ENCODE results near the gene MTA3. TPM values are rescaled to one million over a fixed set of nuclear protein-coding genes. Genes with fewer than 3 reads are reported as not detected.

MTA3 gene
- total RNA-seq, 1 donor from 2014 or later = 26.8 TPM

- no peak overlapping the region for H3K4me3 Mint-ChIP-seq
- H3K27me3 Mint-ChIP-seq = no peaks in the 10 kb centered on the region
- TF ChIP-seq CTCF (IDR thresholded peaks at IDR 0.05) = no peak
- peaks cover 18% of the 10 kb centered on the region for H3K36me3 Mint-ChIP-seq (ENCODE audit: low read depth)
- ATAC-seq (ENCODE audit: low read depth) (no peak), DNase-seq (no peak)
- ChIA-PET POLR2A (no interaction called here), CTCF (no interaction called here)
- intact Hi-C loops (cut with micrococcal nuclease) = loop anchor here (5.0 to 10.0 kb wide), 2 partner anchors 153 to 565 kb away; no protein-coding TSS in a partner anchor
- H3K27ac Mint-ChIP-seq = no peak overlapping the region
- no peaks in the 10 kb centered on the region for H3K9me3 Mint-ChIP-seq
- peaks cover 16% of the 10 kb centered on the region for H3K4me1 Mint-ChIP-seq
Measured at GRCh38 chr2:42659609-42660008, 91.2 kb downstream of the MTA3 start.

- no peaks in the 10 kb centered on the region for H3K27me3 Mint-ChIP-seq
- POLR2A ChIA-PET = interaction anchor here (2.0 kb wide), 1 partner anchor 148 kb away, joined by 9 read pairs; no protein-coding TSS in a partner anchor
- peak overlapping the region; percentile 12 for H3K4me3 Mint-ChIP-seq
Measured at GRCh38 chr2:42663106-42663780, 94.8 kb downstream of the MTA3 start.

GRCh38 chr2:42663828-42664227 lies 95.4 kb downstream of the MTA3 start:
- Mint-ChIP-seq H3K4me3 (no peak overlapping the region), H3K27me3 (no peaks in the 10 kb centered on the region), H3K9me3 (no peaks in the 10 kb centered on the region), H3K36me3 (ENCODE audit: low read depth) (peaks cover 6% of the 10 kb centered on the region), H3K4me1 (peaks cover 17% of the 10 kb centered on the region), H3K27ac (peak overlapping the region; percentile 10)
- DNase-seq (no peak), ATAC-seq (ENCODE audit: low read depth) (peak; percentile 21)
- POLR2A ChIA-PET = interaction anchor here (0.7 to 2.0 kb wide), 2 partner anchors 117 to 147 kb away, joined by 7 to 9 read pairs; no protein-coding TSS in a partner anchor
- CTCF ChIA-PET = interaction anchor here (0.8 to 2.8 kb wide), 11 partner anchors 11 to 793 kb away, joined by 3 to 32 read pairs (median 6); partner anchors contain the start of gene KCNG3
- intact Hi-C loops (cut with micrococcal nuclease) = loop anchor here (1.0 to 10.0 kb wide), 8 partner anchors 129 to 823 kb away; partner anchors contain the start of genes COX7A2L and HAAO
- no peak for TF ChIP-seq CTCF (IDR thresholded peaks at IDR 0.05)

More at GRCh38 chr2:42663106-42663780, 94.8 kb downstream of the MTA3 start:
- Mint-ChIP-seq H3K9me3 (no peaks in the 10 kb centered on the region), H3K4me1 (peaks cover 17% of the 10 kb centered on the region), H3K36me3 (ENCODE audit: low read depth) (peaks cover 7% of the 10 kb centered on the region), H3K27ac (peak overlapping the region; percentile 10)
- TF ChIP-seq CTCF (IDR thresholded peaks at IDR 0.05) = peak; percentile 67
- intact Hi-C loops (cut with micrococcal nuclease) = loop anchor here (1.0 to 10.0 kb wide), 8 partner anchors 130 to 822 kb away; partner anchors contain the start of genes COX7A2L and HAAO
- ATAC-seq (ENCODE audit: low read depth) (peak; percentile 96), DNase-seq (peak; percentile 25)
- CTCF ChIA-PET = interaction anchor here (0.8 to 2.8 kb wide), 16 partner anchors 9 to 335 kb away, joined by 3 to 32 read pairs (median 4); partner anchors contain the start of gene KCNG3

- ChIA-PET CTCF (interaction anchor here (2.0 kb wide), 1 partner anchor 11 kb away, joined by 9 read pairs; no protein-coding TSS in a partner anchor), POLR2A (interaction anchor here (0.7 kb wide), 1 partner anchor 137 kb away, joined by 4 read pairs; no protein-coding TSS in a partner anchor)
- Mint-ChIP-seq H3K27ac (no peak overlapping the region), H3K27me3 (no peaks in the 10 kb centered on the region), H3K9me3 (no peaks in the 10 kb centered on the region), H3K4me3 (no peak overlapping the region), H3K36me3 (ENCODE audit: low read depth) (peaks cover 9% of the 10 kb centered on the region), H3K4me1 (peaks cover 9% of the 10 kb centered on the region)
- DNase-seq (no peak), ATAC-seq (ENCODE audit: low read depth) (no peak)
- no peak for TF ChIP-seq CTCF (IDR thresholded peaks at IDR 0.05)
- intact Hi-C loops (cut with micrococcal nuclease) = no loop called here
Measured at GRCh38 chr2:42673989-42674579, 105.7 kb downstream of the MTA3 start.

GRCh38 chr2:42675815-42676214 lies 107.4 kb downstream of the MTA3 start:
- H3K9me3 Mint-ChIP-seq = no peaks in the 10 kb centered on the region
- no peak overlapping the region for H3K27ac Mint-ChIP-seq
- H3K4me3 Mint-ChIP-seq = no peak overlapping the region
- intact Hi-C loops (cut with micrococcal nuclease) = no loop called here
- peaks cover 13% of the 10 kb centered on the region for H3K36me3 Mint-ChIP-seq (ENCODE audit: low read depth)
- ChIA-PET POLR2A (no interaction called here), CTCF (interaction anchor here (2.0 kb wide), 1 partner anchor 12 kb away, joined by 9 read pairs; no protein-coding TSS in a partner anchor)
- no peak for TF ChIP-seq CTCF (IDR thresholded peaks at IDR 0.05)
- ATAC-seq (ENCODE audit: low read depth) (no peak), DNase-seq (no peak)
- no peaks in the 10 kb centered on the region for H3K4me1 Mint-ChIP-seq
- H3K27me3 Mint-ChIP-seq = no peaks in the 10 kb centered on the region

Data from activated B cell treated with CpG ODN at 0.5 μM for 24 hours (primary cell).